K562 (cell line): ENCODE data around the gene WDR76. TPM values are rescaled to one million over a fixed set of nuclear protein-coding genes. Genes with fewer than 3 reads are reported as not detected.
A peak's percentile ranks its signal among the peaks of the same experiment; 100 is the strongest.

Experiments used
- ELK1 ChIP-seq: sonication (generic); formaldehyde crosslinking; IDR thresholded peaks from 2 replicates; pipeline ENCODE4 v1.8.1; 2022; ENCODE audit warnings: missing genetic modification reagents
- FIP1L1 ChIP-seq: fragments of 200-400 bp; formaldehyde crosslinking; IDR thresholded peaks from 2 replicates; pipeline ENCODE4 v1.6.1; 2018; ENCODE audit warnings: mild to moderate bottlenecking, low read depth, low read length; ENCODE audit not compliant: poor library complexity, severe bottlenecking
- GTF2F1 ChIP-seq: IDR thresholded peaks from 2 replicates; pipeline ENCODE4 v1.6.1; 2011; ENCODE audit warnings: low read depth, low read length, improper control_type of control experiment
- HNRNPL ChIP-seq: fragments of 200-400 bp; formaldehyde crosslinking; IDR thresholded peaks from 2 replicates; pipeline ENCODE4 v1.6.1; 2017; ENCODE audit warnings: low read depth, mild to moderate bottlenecking, low read length
- KDM5B ChIP-seq: fragments of 200-600 bp; sonication (generic); IDR thresholded peaks from 2 replicates; pipeline ENCODE4 v1.6.1; 2012; ENCODE audit warnings: low read depth, mild to moderate bottlenecking, moderate library complexity, low read length, control low read depth, inconsistent platforms; ENCODE audit not compliant: insufficient replicate concordance
- NFATC3 ChIP-seq: fragments of 450-650 bp; IDR thresholded peaks from 2 replicates; pipeline ENCODE4 v1.6.1; 2017; ENCODE audit warnings: mild to moderate bottlenecking
- NFE2 ChIP-seq: IDR thresholded peaks from 2 replicates; pipeline ENCODE4 v1.6.1; 2014; ENCODE audit warnings: antibody characterized with exemption, low read depth
- NR2F6 ChIP-seq: fragments of 450-650 bp; formaldehyde crosslinking; IDR thresholded peaks from 2 replicates; pipeline ENCODE4 v1.4.0; 2020; ENCODE audit warnings: mild to moderate bottlenecking
- PML ChIP-seq: IDR thresholded peaks from 2 replicates; pipeline ENCODE4 v1.6.1; 2012; ENCODE audit warnings: low read length, inconsistent platforms
- PRPF4 ChIP-seq: fragments of 200-400 bp; formaldehyde crosslinking; IDR thresholded peaks from one replicate; pipeline ENCODE4 v1.6.1; 2017; ENCODE audit warnings: low read length, low read depth, mild to moderate bottlenecking; ENCODE audit not compliant: insufficient read depth, poor library complexity, severe bottlenecking
- PTBP1 ChIP-seq: fragments of 200-400 bp; formaldehyde crosslinking; IDR thresholded peaks from 2 replicates; pipeline ENCODE4 v1.6.1; 2017; ENCODE audit warnings: low read depth, low read length
- PYGO2 ChIP-seq: fragments of 450-650 bp; IDR thresholded peaks from 2 replicates; pipeline ENCODE4 v1.6.1; 2016; ENCODE audit warnings: mild to moderate bottlenecking, missing genetic modification characterization, moderate library complexity, missing compliant biosample characterization
- SMARCE1 ChIP-seq: fragments of 450-650 bp; IDR thresholded peaks from 2 replicates; pipeline ENCODE4 v1.7.1; 2016; ENCODE audit warnings: mild to moderate bottlenecking
- TARDBP ChIP-seq: fragments of 450-650 bp; IDR thresholded peaks from 2 replicates; pipeline ENCODE4 v1.6.1; 2016
- TEAD1 ChIP-seq, 2 experiments: fragments of 450-650 bp in 1 of 2; sonication (generic) in 1 of 2; formaldehyde crosslinking; IDR thresholded peaks; 2 replicates each; pipeline versions ENCODE4 v1.4.0 to v1.8.0; 2020 to 2022; ENCODE audit warnings: mild to moderate bottlenecking in 2 of 2, missing genetic modification reagents in 1 of 2
- THRB ChIP-seq: fragments of 450-650 bp; formaldehyde crosslinking; conservative IDR thresholded peaks from 2 replicates; pipeline ENCODE4 v1.4.0; 2022; ENCODE audit warnings: mild to moderate bottlenecking, missing genetic modification characterization
- ZNF668 ChIP-seq: fragments of 250-450 bp; sonication (Bioruptor Pico); IDR thresholded peaks from 2 replicates; pipeline ENCODE4 v1.8.0; 2022; ENCODE audit warnings: mild to moderate bottlenecking, inconsistent platforms
- polyA plus RNA-seq, 8 experiments: library from polyadenylated mRNA; depleted of rRNA in 4 of 8; stranded (reverse) in 5 of 8; unstranded in 3 of 8; fragments of >200 nt; fragmentation: Nextera tagmentation in 2 of 8; fragmentation: Illumina TruSeq in 1 of 8; extraction: Ambion mirVana in 2 of 8; extraction: Trizol in 1 of 8; gene quantifications; 2 replicates each; pipeline versions ENCODE4 v1.2.1 to v1.2.3, GENCODE V29; 2011 to 2014; ENCODE audit warnings: inconsistent platforms in 1 of 8, missing spikeins in 1 of 8
- total RNA-seq, 7 experiments: library from RNA; depleted of rRNA in 6 of 7; stranded (reverse); fragments of >200 nt in 6 of 7; fragmentation: Illumina TruSeq in 2 of 7; extraction: Trizol in 2 of 7; gene quantifications; 2 replicates each; pipeline versions ENCODE4 v1.2.1 to v1.2.3, GENCODE V29; 2011 to 2021; ENCODE audit warnings: low replicate concordance in 1 of 7

WDR76 gene
- total and polyA plus RNA-seq, 9 of the 15 experiments (the other 6 are each of a cell fraction or from before 2014, with no cell fraction given), result 9.8 to 69.5 (median 44.4) TPM

- TF ChIP-seq HNRNPL (no peak), NFE2 (no peak), KDM5B (peak; percentile 26), TEAD1 (CRISPR knock-in tag; IDR thresholded peaks at IDR 0.05) (no peak), PRPF4 (no peak), NR2F6 (no peak), PTBP1 (no peak), TARDBP (no peak), THRB (CRISPR knock-in tag) (0 out of 2 replicates have a peak, but pooled peaks have one; percentile 3), PML (0 out of 2 replicates have a peak, but pooled peaks have one; percentile 9), SMARCE1 (no peak), GTF2F1 (no peak), PYGO2 (tag) (no peak), ELK1 (CRISPR knock-in tag) (no peak), NFATC3 (no peak), ZNF668 (no peak), FIP1L1 (no peak)
Measured at GRCh38 chr15:43795197-43795596, 31.6 kb upstream of the WDR76 start (continued).
